ENCODE measurements around the gene NUDT22.

GRCh38 chr11:64266339-64266738, 40.3 kb downstream of the NUDT22 start:
- no peak for TF ChIP-seq CTCF (IDR thresholded peaks at IDR 0.05)
- no peak for TF ChIP-seq POLR2AphosphoS5 (IDR thresholded peaks at IDR 0.05)
- no peak for TF ChIP-seq EP300 (IDR thresholded peaks at IDR 0.05)
